Measurements from ENCODE around the gene RNF214. TPM values are rescaled to one million over a fixed set of nuclear protein-coding genes. Genes with fewer than 3 reads are reported as not detected.

Gene RNF214
- total and polyA plus RNA-seq, 2 of the 13 experiments (the other 11 are each of a cell fraction or from before 2014, with no cell fraction given) = 10.7 to 12.6 TPM

GRCh38 chr11:117315285-117316196 lies 83.1 kb downstream of the RNF214 start (continued):
- 0 out of 2 replicates have a peak, but pooled peaks have one; percentile 23 for TF ChIP-seq ZNF142 (CRISPR knock-in tag; IDR thresholded peaks at IDR 0.05)
- no peak for TF ChIP-seq NKX3-1 (CRISPR knock-in tag; IDR thresholded peaks at IDR 0.05)
- no peak for TF ChIP-seq TBX3 (IDR thresholded peaks at IDR 0.05; ENCODE audit: borderline replicate concordance)
- no peak for TF ChIP-seq ZNF383 (CRISPR knock-in tag; IDR thresholded peaks at IDR 0.05; ENCODE audit: borderline replicate concordance)
- TF ChIP-seq RBFOX2 (IDR thresholded peaks at IDR 0.05; ENCODE audit: low read depth, low read length) = peak; percentile 38; the same call in 1 of the 2 replicates
- peak; percentile 43; the same call in 1 of the 2 replicates for TF ChIP-seq ZNF563 (CRISPR knock-in tag; IDR thresholded peaks at IDR 0.05)
- TF ChIP-seq, protein P1, sequence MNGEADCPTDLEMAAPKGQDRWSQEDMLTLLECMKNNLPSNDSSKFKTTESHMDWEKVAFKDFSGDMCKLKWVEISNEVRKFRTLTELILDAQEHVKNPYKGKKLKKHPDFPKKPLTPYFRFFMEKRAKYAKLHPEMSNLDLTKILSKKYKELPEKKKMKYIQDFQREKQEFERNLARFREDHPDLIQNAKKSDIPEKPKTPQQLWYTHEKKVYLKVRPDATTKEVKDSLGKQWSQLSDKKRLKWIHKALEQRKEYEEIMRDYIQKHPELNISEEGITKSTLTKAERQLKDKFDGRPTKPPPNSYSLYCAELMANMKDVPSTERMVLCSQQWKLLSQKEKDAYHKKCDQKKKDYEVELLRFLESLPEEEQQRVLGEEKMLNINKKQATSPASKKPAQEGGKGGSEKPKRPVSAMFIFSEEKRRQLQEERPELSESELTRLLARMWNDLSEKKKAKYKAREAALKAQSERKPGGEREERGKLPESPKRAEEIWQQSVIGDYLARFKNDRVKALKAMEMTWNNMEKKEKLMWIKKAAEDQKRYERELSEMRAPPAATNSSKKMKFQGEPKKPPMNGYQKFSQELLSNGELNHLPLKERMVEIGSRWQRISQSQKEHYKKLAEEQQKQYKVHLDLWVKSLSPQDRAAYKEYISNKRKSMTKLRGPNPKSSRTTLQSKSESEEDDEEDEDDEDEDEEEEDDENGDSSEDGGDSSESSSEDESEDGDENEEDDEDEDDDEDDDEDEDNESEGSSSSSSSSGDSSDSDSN (CRISPR knock-in tag; IDR thresholded peaks at IDR 0.05) = peak; percentile 24
- TF ChIP-seq, protein P2, sequence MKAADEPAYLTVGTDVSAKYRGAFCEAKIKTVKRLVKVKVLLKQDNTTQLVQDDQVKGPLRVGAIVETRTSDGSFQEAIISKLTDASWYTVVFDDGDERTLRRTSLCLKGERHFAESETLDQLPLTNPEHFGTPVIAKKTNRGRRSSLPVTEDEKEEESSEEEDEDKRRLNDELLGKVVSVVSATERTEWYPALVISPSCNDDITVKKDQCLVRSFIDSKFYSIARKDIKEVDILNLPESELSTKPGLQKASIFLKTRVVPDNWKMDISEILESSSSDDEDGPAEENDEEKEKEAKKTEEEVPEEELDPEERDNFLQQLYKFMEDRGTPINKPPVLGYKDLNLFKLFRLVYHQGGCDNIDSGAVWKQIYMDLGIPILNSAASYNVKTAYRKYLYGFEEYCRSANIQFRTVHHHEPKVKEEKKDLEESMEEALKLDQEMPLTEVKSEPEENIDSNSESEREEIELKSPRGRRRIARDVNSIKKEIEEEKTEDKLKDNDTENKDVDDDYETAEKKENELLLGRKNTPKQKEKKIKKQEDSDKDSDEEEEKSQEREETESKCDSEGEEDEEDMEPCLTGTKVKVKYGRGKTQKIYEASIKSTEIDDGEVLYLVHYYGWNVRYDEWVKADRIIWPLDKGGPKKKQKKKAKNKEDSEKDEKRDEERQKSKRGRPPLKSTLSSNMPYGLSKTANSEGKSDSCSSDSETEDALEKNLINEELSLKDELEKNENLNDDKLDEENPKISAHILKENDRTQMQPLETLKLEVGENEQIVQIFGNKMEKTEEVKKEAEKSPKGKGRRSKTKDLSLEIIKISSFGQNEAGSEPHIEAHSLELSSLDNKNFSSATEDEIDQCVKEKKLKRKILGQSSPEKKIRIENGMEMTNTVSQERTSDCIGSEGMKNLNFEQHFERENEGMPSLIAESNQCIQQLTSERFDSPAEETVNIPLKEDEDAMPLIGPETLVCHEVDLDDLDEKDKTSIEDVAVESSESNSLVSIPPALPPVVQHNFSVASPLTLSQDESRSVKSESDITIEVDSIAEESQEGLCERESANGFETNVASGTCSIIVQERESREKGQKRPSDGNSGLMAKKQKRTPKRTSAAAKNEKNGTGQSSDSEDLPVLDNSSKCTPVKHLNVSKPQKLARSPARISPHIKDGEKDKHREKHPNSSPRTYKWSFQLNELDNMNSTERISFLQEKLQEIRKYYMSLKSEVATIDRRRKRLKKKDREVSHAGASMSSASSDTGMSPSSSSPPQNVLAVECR (CRISPR knock-in tag; IDR thresholded peaks at IDR 0.05; ENCODE audit: borderline replicate concordance) = no peak
- TF ChIP-seq, protein P3, sequence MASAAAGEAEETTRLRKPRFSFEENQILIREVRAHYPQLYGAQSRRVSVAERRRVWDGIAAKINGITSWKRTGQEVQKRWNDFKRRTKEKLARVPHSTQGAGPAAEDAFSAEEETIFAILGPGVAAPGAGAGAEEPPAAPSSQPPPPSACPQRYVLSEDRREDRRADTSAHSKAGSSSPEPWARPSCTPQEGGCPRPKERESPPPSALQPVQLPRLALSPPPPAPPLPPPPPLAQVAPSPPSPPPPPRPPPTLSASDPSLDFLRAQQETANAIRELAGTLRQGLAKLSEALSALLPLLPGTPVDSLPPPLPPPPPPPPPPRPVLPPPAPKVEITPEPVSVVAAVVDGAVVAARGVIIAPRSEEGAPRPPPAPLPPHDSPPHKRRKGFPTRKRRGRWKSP (CRISPR knock-in tag; IDR thresholded peaks at IDR 0.05) = no peak
- peak; percentile 22; the same call in 1 of the 2 replicates for TF ChIP-seq ZNF556 (CRISPR knock-in tag; IDR thresholded peaks at IDR 0.05; ENCODE audit: borderline replicate concordance)
- 0 out of 2 replicates have a peak, but pooled peaks have one; percentile 22 for TF ChIP-seq ZNF776 (CRISPR knock-in tag; IDR thresholded peaks at IDR 0.05)
- no peak for TF ChIP-seq ZNF232 (CRISPR knock-in tag; IDR thresholded peaks at IDR 0.05; ENCODE audit: borderline replicate concordance)
- peak; percentile 76 for TF ChIP-seq ZNF605 (CRISPR knock-in tag; IDR thresholded peaks at IDR 0.05)

All from HepG2 (cell line).